PFSK-1 (cell line): Measurements from ENCODE around the gene FBLN2.

Experiments
- POLR2AphosphoS5 ChIP-seq: IDR thresholded peaks from 2 replicates; pipeline ENCODE4 v1.6.1; 2012; ENCODE audit warnings: low read depth, mild to moderate bottlenecking, control low read depth, low read length, moderate library complexity
- SIN3A ChIP-seq: IDR thresholded peaks from 2 replicates; pipeline ENCODE4 v1.6.1; 2012; ENCODE audit warnings: mild to moderate bottlenecking, low read length, moderate library complexity, borderline replicate concordance; ENCODE audit not compliant: insufficient read depth
- TAF1 ChIP-seq: IDR thresholded peaks from 2 replicates; pipeline ENCODE4 v1.6.1; 2012; ENCODE audit warnings: low read length, control low read depth, borderline replicate concordance; ENCODE audit not compliant: insufficient read depth

GRCh38 chr3:13617981-13618380, 69.1 kb downstream of the FBLN2 start:
- TF ChIP-seq TAF1 (no peak), SIN3A (no peak), POLR2AphosphoS5 (no peak)
